ENCODE results near the gene KCNIP4.

GRCh38 chr4:20944961-20945360, 1003.6 kb downstream of the KCNIP4 start:
- no peak for TF ChIP-seq POLR2A (IDR thresholded peaks at IDR 0.05)
- TF ChIP-seq CTCF (IDR thresholded peaks at IDR 0.05): no peak
